Right renal pelvis (tissue), 4 donors: Measurements from ENCODE around the gene MACROD2. TPM values are rescaled to one million over a fixed set of nuclear protein-coding genes. Genes with fewer than 3 reads are reported as not detected.
"Not testable (repeated sequence)": the region's sequence is repeated elsewhere in the genome, so short reads cannot be mapped to it uniquely, and the experiment has no call there.

Experiments
- DNase-seq, 4 donors: peaks; one replicate each; pipeline ENCODE4 v3.0.0-alpha.2; 2013; ENCODE audit warnings: low read depth in 4 of 4, low spot score in 3 of 4, missing footprints in 1 of 4
- polyA plus RNA-seq, 4 donors: library from polyadenylated mRNA; unstranded; fragments of 120-200 nt; gene quantifications; one replicate each; pipeline ENCODE4 v1.2.1, GENCODE V29; 2013; ENCODE audit not compliant: insufficient read length in 4 of 4

The MACROD2 gene
- polyA plus RNA-seq, 4 donors: 12.4 to 14.4 (median 13.6) TPM

- no peak for DNase-seq
Observed at GRCh38 chr20:14178952-14179351, 183.6 kb downstream of the MACROD2 start.

GRCh38 chr20:14189794-14190402 is 194.6 kb downstream of the MACROD2 start:
- DNase-seq: peak in 2 of 4 donors; percentile 20 to 22

- no peak for DNase-seq
Observed at GRCh38 chr20:14191559-14191958, 196.2 kb downstream of the MACROD2 start.

- DNase-seq: no peak
Observed at GRCh38 chr20:14193443-14193842, 198.1 kb downstream of the MACROD2 start.

- DNase-seq: no peak
Observed at GRCh38 chr20:14193885-14194284, 198.6 kb downstream of the MACROD2 start.

GRCh38 chr20:14197097-14197496 is 201.8 kb downstream of the MACROD2 start:
- no peak for DNase-seq

- DNase-seq: no peak
Observed at GRCh38 chr20:14198416-14198815, 203.1 kb downstream of the MACROD2 start.

- no peak for DNase-seq
Observed at GRCh38 chr20:14199111-14199510, 203.8 kb downstream of the MACROD2 start.

- no peak for DNase-seq
Observed at GRCh38 chr20:14203657-14204056, 208.3 kb downstream of the MACROD2 start.

- no peak for DNase-seq
Observed at GRCh38 chr20:14207591-14207990, 212.3 kb downstream of the MACROD2 start.

GRCh38 chr20:14208956-14209355 is 213.6 kb downstream of the MACROD2 start:
- no peak for DNase-seq

GRCh38 chr20:14210146-14210545 is 214.8 kb downstream of the MACROD2 start:
- no peak for DNase-seq

- DNase-seq: no peak
Observed at GRCh38 chr20:14214046-14214445, 218.7 kb downstream of the MACROD2 start.

GRCh38 chr20:14215880-14216279 is 220.6 kb downstream of the MACROD2 start:
- DNase-seq: not testable (repeated sequence)

- DNase-seq: no peak
Observed at GRCh38 chr20:14219801-14220461, 224.6 kb downstream of the MACROD2 start.

GRCh38 chr20:14220986-14221385 is 225.7 kb downstream of the MACROD2 start:
- DNase-seq: no peak

GRCh38 chr20:14223806-14224205 is 228.5 kb downstream of the MACROD2 start:
- DNase-seq: no peak

GRCh38 chr20:14226051-14227049 is 231.0 kb downstream of the MACROD2 start:
- DNase-seq: not testable (repeated sequence)

- no peak for DNase-seq
Observed at GRCh38 chr20:14232650-14233049, 237.3 kb downstream of the MACROD2 start.

GRCh38 chr20:14234666-14235295 is 239.5 kb downstream of the MACROD2 start:
- no peak for DNase-seq

- no peak for DNase-seq
Observed at GRCh38 chr20:14235355-14235754, 240.0 kb downstream of the MACROD2 start.
